SK-N-SH treated with all-trans-retinoic acid at 6 μM for 48 hours (cell line): ENCODE results near the gene UBXN2A.

Source experiments
- ARNTL ChIP-seq: fragments of 450-650 bp; formaldehyde crosslinking; IDR thresholded peaks from 2 replicates; pipeline ENCODE4 v1.5.0; 2020; ENCODE audit warnings: low read depth, mild to moderate bottlenecking, moderate library complexity, borderline replicate concordance
- ESRRG ChIP-seq: fragments of 250-450 bp; sonication (Bioruptor Pico); IDR thresholded peaks from 2 replicates; pipeline ENCODE4 v1.6.1; 2021; ENCODE audit warnings: mild to moderate bottlenecking
- ISL1 ChIP-seq: fragments of 250-450 bp; sonication (Bioruptor Pico); IDR thresholded peaks from 2 replicates; pipeline ENCODE4 v2.1.2; 2022; ENCODE audit warnings: mild to moderate bottlenecking, moderate library complexity
- RARB ChIP-seq: fragments of 250-450 bp; sonication (Bioruptor Pico); IDR thresholded peaks from 2 replicates; pipeline ENCODE4 v1.8.0; 2021; ENCODE audit warnings: mild to moderate bottlenecking, moderate library complexity
- TCF4 ChIP-seq: fragments of 250-450 bp; sonication (Bioruptor Pico); IDR thresholded peaks from 2 replicates; pipeline ENCODE4 v1.8.0; 2021; ENCODE audit warnings: mild to moderate bottlenecking, moderate library complexity, borderline replicate concordance
- ZFP3 ChIP-seq: fragments of 250-450 bp; sonication (Bioruptor Pico); IDR thresholded peaks from 2 replicates; pipeline ENCODE4 v1.5.0; 2020; ENCODE audit warnings: mild to moderate bottlenecking, moderate library complexity
- ZFP30 ChIP-seq: fragments of 450-650 bp; formaldehyde crosslinking; IDR thresholded peaks from 2 replicates; pipeline ENCODE4 v1.5.0; 2022; ENCODE audit warnings: mild to moderate bottlenecking, moderate library complexity
- ZNF70 ChIP-seq: fragments of 450-650 bp; formaldehyde crosslinking; IDR thresholded peaks from 2 replicates; pipeline ENCODE4 v1.5.0; 2020; ENCODE audit warnings: mild to moderate bottlenecking, moderate library complexity
- TF ChIP-seq, protein P1 (sequence below): fragments of 250-450 bp; sonication (Bioruptor Pico); IDR thresholded peaks from 2 replicates; pipeline ENCODE4 v1.5.1; 2020; ENCODE audit warnings: low read depth, mild to moderate bottlenecking, moderate library complexity
- TF ChIP-seq, protein P2 (sequence below): fragments of 250-450 bp; sonication (Bioruptor Pico); IDR thresholded peaks from 2 replicates; pipeline ENCODE4 v1.8.0; 2021; ENCODE audit warnings: low read depth, mild to moderate bottlenecking, moderate library complexity, borderline replicate concordance
- TF ChIP-seq, protein P3 (sequence below): fragments of 250-450 bp; sonication (Bioruptor Pico); IDR thresholded peaks from 2 replicates; pipeline ENCODE4 v1.5.0; 2020; ENCODE audit warnings: mild to moderate bottlenecking, moderate library complexity

DNA sequence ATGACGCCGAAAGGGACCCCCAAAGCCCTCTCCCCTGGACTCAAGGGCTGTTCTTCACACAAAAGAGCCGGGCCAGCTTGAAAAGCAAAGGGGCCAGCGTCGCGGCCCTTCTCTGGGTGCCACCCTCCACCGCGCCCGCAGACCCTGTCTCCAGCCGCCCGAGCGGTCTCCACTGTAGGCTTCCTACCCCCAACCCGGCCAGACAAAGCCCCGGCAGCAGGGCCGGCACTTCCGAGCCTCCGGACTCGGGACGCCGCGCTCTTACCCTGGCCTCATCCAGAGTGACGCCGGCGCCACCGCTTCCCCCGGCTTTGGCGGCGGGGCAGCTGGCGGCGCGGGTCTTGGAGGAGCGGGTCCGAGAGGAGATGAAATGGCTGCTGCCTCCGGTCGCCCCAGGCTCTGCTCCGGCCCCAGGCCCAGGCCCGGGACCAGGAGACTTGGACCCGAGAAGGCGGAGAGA lies 13.9 kb upstream of the UBXN2A start:
- TF ChIP-seq RARB (CRISPR knock-in tag) (no peak), ZNF70 (CRISPR knock-in tag) (no peak), ARNTL (CRISPR knock-in tag) (no peak), ZFP3 (no peak), ISL1 (CRISPR knock-in tag) (no peak), ZFP30 (CRISPR knock-in tag) (no peak), ESRRG (CRISPR knock-in tag) (no peak), TCF4 (CRISPR knock-in tag) (no peak)
- TF ChIP-seq, protein P1, sequence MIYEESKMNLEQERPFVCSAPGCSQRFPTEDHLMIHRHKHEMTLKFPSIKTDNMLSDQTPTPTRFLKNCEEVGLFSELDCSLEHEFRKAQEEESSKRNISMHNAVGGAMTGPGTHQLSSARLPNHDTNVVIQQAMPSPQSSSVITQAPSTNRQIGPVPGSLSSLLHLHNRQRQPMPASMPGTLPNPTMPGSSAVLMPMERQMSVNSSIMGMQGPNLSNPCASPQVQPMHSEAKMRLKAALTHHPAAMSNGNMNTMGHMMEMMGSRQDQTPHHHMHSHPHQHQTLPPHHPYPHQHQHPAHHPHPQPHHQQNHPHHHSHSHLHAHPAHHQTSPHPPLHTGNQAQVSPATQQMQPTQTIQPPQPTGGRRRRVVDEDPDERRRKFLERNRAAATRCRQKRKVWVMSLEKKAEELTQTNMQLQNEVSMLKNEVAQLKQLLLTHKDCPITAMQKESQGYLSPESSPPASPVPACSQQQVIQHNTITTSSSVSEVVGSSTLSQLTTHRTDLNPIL (CRISPR knock-in tag) = no peak
- TF ChIP-seq, protein P2, sequence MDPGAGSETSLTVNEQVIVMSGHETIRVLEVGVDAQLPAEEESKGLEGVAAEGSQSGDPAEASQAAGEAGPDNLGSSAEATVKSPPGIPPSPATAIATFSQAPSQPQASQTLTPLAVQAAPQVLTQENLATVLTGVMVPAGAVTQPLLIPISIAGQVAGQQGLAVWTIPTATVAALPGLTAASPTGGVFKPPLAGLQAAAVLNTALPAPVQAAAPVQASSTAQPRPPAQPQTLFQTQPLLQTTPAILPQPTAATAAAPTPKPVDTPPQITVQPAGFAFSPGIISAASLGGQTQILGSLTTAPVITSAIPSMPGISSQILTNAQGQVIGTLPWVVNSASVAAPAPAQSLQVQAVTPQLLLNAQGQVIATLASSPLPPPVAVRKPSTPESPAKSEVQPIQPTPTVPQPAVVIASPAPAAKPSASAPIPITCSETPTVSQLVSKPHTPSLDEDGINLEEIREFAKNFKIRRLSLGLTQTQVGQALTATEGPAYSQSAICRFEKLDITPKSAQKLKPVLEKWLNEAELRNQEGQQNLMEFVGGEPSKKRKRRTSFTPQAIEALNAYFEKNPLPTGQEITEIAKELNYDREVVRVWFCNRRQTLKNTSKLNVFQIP = no peak
- TF ChIP-seq, protein P3, sequence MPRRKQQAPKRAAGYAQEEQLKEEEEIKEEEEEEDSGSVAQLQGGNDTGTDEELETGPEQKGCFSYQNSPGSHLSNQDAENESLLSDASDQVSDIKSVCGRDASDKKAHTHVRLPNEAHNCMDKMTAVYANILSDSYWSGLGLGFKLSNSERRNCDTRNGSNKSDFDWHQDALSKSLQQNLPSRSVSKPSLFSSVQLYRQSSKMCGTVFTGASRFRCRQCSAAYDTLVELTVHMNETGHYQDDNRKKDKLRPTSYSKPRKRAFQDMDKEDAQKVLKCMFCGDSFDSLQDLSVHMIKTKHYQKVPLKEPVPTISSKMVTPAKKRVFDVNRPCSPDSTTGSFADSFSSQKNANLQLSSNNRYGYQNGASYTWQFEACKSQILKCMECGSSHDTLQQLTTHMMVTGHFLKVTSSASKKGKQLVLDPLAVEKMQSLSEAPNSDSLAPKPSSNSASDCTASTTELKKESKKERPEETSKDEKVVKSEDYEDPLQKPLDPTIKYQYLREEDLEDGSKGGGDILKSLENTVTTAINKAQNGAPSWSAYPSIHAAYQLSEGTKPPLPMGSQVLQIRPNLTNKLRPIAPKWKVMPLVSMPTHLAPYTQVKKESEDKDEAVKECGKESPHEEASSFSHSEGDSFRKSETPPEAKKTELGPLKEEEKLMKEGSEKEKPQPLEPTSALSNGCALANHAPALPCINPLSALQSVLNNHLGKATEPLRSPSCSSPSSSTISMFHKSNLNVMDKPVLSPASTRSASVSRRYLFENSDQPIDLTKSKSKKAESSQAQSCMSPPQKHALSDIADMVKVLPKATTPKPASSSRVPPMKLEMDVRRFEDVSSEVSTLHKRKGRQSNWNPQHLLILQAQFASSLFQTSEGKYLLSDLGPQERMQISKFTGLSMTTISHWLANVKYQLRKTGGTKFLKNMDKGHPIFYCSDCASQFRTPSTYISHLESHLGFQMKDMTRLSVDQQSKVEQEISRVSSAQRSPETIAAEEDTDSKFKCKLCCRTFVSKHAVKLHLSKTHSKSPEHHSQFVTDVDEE = no peak
